Myocyte (in vitro differentiated cells): ENCODE results near the gene GPR139. TPM values are rescaled to one million over a fixed set of nuclear protein-coding genes. Genes with fewer than 3 reads are reported as not detected.

Source experiments
- DNase-seq: peaks from one replicate; pipeline ENCODE4 v3.0.0-alpha.2; 2012; ENCODE audit warnings: low read depth
- total RNA-seq: library from RNA; depleted of rRNA; stranded (reverse); fragments of >200 nt; gene quantifications from 2 replicates; pipeline ENCODE4 v1.2.3, GENCODE V29; 2014

GPR139 gene
- total RNA-seq, 1 donor from 2014 or later = not detected

DNA sequence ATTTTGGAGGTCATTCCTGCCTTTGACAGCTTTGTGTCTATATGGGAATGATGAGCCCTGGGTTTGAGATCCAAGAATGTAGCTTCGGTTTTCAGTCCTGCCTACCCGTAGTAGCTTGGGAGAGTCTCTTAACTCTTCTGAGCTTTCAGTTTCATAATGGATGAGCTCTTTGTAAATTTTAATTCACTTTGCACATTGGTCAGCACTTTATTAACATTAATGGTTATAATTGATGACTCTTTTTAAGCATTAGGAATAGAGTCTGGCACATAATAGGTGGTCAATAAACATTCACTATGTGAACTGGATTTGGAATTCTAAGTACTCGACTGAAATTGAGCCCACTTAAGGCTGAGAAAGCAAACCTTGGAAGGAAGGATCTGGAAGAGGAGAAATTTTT lies 17.3 kb downstream of the GPR139 start:
- DNase-seq = no peak

DNA sequence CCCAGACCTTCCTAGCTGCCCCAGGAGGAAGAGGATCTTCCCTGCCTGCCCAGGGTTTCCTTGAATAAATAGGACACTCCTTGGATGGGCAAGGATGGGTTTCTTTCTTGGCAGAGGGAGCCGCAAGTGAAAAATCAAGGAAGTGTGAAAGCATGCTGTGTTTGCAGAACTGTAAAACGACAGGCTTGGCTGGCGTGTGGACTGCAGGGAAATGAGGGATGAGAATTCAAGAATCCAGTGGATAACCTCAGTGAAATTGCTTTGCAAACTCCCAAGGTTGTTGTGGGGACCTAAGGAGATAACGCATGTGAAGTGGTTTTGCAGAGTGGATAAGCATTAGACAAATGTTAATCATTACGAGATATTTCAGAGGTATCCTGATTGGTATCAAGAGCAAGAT lies 20.4 kb downstream of the GPR139 start:
- no peak for DNase-seq

DNA sequence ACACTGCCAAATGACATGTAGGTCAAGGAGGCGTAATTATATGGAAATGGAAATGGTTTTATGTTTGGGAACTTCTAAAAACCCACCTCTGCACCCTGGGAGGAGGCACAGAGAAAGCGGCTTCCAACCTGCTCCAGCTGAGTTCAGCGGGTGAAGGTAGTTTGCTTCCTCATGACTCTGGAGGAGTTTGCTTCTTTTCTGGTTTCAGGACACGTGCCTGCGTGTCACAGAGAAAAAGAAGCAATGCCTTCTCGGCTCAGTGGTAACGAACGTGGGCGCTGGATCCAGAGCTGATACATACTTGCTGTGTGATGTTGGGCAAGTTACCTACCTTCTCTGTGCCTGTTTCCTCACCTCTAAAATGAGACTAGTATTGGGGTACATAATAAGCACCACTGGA lies 22.1 kb downstream of the GPR139 start:
- no peak for DNase-seq

DNA sequence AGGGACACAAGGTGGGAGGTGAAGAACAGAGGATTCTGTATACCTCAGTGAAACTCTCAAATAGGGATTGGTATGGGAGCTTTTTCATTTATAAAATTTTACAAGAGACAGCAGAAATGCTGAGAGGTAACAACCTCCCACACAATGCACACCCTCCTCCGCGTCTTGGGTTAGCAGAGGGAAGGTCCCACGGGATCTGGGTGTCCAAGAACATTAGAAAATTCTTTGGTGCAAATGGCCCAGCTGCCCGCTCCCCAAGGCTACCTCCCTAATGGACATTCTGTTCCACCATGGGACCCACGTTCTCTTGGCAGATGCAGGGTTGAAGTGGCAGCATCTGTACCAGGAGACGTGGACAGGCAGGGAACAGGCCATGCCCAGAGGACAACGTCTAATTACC lies 22.5 kb downstream of the GPR139 start:
- DNase-seq = no peak

DNA sequence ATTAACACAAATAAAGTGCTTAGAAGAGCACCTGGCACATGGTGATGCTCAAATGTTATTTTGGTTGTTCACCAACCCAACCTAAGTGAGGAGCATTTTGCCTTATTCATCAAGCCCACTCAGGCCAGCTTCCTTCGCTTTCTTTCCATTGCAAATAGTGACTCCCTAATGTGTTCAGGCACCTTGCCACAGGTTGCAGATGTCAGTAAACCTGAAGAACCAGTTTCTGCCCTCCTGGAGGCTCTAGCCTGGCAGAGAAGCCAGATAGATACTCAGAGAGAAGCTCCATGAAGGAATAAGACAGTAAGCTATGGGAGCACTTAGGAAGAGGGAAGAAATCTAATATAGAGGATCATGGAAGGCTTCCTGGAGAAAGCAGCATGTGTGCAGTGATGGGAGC lies 23.9 kb downstream of the GPR139 start:
- no peak for DNase-seq

DNA sequence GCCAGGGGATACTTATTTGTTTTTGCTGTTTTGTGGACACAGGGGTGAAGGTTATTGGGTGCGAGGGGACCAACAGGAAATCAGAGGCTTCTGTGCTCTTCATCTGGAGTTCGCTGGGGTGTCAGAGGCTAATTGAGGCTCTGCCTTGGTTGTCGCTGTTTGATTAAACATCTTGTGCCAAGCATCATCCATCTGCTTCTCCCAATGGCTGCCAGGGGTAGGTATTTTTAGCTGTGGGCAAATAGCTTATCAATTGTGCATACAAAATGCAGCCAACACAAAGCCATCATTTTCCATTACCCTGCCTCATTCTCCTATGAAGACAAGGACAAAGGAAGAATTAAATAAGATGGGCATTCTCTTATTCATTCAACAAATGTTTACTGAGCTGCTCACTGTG lies 27.8 kb downstream of the GPR139 start:
- no peak for DNase-seq

DNA sequence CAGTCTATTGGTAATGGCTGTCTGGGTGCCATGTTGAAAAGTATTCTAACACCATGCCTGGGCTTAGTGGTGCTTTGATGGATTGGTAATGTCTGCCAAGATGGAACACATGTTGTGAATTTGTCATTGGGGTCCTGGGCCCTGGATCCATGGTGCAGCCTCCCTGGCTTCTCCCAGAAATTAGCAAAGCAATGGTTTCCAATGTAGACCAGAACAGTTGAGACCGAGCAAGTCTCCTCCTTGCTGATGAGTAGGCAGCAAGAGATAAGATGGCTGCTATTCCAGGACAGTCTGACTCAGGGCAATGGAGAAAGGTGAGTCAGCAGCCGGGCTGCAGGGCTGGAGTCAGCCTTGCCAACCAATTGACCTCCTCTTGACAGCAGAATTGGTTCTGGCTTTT lies 30.8 kb downstream of the GPR139 start:
- no peak for DNase-seq

DNA sequence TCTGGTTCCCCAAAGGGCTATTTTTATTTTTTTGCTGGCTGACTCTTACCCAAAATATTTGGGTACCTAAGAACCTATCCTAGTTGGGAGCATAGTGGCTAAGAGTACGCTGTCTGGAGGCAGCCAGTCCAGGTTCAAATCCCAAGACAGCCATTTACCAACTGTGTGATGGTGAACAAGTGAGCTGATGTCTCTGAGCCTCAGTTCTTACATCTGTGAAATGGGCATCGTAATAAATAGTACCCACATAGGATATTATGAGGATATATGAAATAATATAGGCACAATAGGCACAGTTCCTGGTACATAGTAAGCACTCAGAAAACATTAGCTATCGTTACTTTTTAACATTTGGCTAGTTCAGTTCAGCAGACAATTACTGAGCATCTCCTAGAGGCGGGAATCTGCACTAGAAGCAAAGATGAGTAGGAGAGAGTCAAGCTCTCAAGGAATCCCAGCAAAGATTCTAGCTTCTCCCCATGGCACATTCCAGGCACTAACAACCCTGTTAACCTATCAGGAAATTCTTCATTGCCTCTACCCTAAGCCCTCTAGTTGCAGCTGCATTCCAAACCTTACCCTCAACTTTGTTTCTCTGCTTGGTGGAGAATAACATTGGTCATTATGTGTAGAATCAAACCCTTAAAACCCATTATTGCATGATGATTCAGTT lies 31.6 kb downstream of the GPR139 start:
- DNase-seq = no peak

DNA sequence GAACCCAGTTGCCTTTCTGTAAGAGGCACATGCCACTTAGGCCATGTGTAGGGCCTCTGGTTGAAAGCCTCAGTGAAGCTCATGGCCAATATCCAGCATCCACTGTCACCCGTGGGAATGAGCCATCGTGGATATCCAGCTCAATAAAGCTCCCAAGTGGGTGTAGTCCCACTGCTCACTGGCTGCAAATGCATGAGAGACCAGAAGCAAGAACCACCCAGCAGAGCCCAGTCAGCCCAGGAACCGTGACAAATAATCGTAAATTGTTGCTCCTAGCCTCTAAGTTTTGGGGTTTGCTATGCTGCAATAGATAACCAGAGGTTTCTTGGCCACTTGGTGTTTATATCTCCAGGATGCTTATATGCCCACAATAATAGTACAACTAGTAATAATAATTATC lies 33.7 kb downstream of the GPR139 start:
- no peak for DNase-seq

DNA sequence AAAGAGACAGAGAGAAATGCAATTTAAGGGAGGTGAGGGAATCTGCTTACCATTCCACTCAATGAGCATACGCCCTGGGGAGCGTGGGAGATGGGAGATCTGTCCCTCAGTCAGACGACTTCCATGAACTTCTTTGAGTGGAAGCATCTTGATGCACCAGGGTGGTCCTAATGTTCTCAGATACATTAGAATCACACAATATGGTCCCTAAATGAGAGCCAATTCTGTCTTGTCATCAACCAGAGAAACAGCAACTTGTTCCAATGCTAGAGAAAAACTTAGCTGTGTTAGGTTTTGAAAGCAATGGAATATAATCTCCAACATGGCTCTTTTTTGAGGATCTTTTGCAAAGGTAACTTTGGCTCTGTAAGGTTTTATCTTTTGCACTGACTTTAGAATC lies 44.1 kb downstream of the GPR139 start:
- no peak for DNase-seq

DNA sequence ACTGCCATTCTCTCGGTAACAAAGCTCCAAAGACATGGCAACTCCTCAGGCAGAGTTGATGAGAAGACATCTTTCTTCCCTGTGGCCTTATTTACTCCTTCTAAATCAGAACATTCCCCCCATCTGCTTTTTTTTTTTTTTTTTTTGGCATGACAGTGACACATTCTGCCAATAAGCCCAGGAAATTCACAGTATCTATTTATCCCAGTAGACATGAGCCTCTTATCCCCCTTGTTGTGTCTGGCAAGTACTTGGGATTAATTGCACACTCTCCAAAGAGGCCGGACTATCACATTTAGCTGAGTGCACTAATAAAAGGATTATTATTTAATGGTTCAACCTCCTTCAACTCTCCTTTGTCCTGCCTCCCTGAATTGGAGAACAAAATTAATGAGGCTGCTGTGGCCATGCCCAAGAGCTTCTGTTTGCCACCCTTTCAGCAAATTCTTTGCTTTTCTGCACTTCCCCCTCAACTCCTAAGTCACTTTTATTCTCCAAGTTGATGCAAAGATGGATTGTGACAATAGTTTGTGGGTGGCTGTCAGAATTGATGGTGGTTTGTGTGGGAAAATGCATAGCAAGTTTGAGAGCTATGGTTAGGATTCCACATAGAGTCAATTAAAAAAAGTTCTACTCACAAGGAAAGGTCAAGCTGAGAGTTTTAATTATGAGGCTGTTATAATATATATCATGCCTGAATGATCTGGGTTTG lies 47.2 kb downstream of the GPR139 start:
- no peak for DNase-seq

DNA sequence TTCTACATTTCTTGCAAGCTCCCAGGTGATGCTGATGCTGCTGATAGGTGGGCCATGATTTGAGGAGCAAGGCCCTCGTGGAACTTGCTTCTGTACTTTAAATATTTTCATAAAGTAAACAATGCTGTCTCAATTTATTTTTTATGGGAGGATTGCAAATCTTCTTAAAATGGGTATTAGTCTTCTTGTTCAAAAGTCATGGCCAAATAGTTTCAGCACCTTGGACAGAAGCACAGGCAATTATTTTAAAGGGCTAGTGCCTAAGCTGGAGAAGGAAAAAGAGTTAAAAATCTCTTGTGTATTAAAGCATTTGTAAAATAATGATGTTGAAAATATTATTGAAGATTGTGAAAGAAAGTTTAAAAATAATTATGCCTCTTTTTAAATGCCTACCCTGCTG lies 50.5 kb downstream of the GPR139 start:
- DNase-seq = peak; percentile 32

DNA sequence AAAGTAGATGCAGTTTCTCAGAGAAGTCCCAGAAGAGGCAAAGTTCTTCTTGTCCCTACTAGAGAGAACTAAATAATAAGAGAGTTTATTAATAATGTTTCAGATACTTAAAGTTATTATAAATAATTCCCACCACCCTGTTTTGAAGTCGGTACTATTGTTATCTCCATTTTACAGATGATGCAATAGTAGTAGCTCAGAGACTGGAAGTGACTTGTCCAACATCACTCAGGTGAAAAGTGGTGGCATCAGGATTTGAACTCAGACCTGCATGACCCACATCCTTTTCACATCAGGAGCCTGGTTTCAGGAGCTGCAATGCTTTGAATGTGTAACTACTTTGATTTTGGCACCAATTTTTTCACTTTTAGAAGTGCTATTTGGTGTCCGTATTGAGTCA lies 52.7 kb downstream of the GPR139 start:
- DNase-seq = no peak

DNA sequence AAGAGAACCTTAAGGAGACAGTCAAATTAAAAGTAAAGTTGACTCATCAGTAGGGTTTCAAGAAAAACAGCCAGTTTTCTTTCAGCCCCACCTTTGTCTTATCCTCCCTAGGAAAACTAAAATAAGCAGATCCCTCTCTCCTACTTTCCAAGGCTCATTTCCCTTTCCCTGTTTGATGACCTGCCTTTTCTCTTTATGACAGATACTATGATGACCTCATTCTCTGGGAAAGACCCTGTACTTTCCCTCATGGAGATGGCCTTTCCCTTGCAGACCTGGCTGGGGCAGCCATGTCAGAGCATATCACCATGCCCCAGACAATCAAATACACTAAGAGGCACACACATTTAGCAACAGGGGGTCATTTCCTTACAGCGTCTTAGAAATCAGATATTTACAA lies 53.6 kb downstream of the GPR139 start:
- no peak for DNase-seq

DNA sequence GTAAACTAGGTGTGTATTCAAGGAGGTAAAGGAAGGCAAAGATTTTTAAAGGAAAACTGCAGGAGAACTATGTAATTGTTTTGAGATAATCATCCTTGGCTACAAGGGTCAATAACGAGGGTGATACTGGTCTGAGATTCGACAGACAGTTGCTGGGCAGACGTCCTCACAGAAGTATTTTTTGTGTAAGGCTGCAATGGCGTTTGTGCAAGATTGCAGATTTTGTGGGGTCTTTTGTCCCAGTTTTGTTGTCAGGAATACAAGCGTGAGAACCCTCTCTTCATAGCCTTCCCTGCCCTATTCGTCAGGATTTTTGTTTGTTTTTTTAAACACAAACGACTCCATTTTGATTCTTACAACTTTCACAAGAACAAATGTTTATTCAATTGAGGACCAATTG lies 57.5 kb downstream of the GPR139 start:
- no peak for DNase-seq

DNA sequence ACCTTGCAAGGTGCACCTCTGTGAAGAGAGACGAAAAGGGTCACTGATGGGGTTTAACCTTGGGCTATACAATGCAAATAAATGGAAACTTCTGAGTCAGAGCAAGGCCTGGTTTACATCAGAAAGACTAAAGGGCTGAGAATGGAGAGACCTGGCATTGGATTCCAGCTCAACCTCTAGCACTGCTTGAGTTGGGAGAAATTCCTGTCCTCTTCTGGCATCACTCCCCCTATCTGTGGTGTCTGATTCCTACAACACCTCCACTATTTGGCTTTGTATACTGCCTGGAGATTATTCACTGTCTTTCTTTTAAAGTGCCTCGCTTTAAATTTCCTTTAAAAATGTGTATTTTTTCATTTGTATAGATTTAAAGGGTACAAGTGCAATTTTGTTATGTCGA lies 68.8 kb downstream of the GPR139 start:
- DNase-seq = no peak

DNA sequence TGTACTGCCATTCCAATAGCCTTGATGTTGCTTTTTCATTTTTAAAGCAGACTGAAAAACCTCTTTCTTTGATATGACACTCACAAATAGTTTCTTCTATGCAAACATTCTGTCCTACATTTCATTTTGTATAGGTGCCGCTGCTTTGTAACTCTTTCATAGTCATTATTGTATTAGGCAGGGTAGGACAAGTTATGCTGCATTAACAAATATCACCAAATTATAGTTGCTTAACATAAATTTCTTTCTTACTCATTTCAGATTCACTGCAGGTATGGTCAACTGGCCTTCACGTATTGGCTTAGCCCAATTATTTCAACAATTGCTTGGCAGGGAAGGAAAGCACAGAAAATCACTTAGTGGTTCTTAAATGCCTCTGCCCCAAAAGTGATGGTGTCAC lies 70.8 kb downstream of the GPR139 start:
- DNase-seq = no peak

DNA sequence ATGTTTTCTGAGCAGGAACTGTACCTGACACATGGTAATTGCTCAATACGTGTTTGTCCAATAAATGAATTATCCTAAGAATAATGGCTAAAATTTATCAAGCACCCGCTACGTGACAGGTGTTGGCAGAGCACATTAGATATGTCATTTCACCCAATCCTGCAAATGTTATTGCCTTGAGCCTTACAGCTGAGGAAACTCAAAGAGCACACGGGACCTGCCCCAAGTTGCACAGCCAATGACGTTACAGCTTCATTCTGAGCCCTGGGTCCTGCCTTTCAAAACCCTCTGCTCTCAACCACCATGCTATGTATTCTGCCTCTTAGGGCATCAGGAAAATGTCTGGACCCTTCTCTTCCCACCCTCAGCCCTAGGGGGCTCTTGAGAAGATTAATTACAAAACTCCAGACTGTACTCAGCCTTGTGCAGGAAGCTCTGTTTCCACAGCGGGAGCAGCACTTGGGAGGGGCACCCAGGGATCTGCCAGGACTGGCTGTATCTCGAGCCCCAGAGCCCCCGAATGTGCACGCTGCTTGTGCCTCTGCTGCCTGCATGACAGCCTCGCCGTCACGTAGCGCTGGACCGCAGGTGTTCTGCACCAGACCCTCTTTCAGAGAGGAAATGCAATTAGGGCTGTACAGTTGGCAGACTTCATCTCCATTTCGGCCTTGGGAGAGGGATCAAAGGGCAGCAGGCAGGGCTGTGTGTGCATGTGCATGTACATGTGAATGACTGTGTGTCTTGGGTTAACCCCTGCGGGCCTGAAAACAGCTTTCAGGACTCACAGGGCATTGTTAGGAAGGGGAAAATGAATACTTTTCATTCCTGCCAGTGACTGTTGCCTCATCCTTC lies 71.6 kb downstream of the GPR139 start:
- no peak for DNase-seq

DNA sequence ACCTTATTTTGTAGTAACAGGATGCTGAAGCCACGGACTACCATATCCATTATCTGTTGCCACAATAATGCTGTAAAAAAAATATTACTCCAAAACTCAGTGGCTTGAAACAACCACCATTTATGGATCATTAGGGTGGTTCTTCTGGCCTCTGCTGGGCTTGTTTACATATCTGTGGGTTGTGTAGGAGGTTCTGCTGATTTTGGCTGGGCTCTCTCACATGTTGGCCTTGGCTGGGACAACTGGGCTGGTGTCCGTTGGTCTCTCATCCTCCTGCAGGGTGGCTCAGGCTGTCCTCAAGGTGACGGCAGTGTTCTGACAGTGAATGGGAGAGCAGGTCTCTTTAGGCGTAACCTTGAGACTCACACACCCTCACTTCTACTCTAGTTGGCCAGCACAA lies 76.0 kb downstream of the GPR139 start:
- DNase-seq = no peak

DNA sequence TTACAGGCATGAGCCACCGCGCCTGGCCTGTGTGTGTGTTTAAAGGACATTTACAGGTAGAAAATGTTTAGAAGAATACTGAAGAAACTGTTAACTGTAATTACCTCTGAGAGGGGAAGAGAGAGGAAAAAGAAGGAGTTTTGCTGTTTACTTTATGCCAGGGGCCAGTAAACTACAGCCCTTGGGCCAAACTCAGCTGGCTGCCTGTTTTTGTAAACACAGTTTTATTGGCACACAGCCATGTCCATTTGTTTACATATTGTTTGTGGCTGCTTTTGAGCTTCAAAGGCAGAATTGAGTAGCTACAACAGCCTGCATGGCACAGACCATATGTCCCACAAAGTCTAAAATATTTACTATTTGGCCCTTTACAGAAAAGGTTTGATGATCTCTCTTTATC lies 76.4 kb downstream of the GPR139 start:
- DNase-seq = no peak

DNA sequence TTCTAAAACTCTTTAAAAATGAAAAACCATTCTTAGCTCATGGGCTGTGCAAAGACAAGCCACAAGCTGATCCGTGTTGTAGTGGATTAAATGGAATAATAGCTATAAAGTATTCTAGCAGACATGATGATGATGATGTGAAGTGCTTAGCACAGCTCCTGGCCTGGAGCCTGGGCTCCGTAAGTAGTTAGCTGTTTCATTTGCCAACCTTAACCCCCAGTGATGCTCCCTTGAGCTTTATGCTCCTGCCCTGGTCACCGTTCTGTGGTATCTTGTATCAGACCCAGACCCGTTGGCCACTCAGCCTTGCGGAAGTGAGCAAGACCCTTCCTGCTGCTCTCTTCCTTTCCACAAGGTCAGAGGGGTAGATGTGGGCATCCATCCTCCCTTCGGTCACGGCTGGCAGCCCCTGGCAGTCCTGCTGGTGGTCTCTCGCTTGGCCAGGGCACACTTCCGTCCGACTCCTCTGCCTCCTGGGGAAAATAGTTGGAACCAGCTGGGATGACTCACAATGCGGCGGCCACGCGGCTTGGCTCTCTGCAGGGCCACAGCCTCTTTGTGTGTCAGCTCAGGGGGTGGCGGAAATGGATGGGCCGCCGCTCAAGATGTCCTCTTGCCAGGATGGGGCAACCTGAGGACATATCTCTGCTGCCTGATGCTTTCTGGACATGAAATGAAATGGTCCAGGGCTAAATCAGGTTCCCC lies 79.1 kb downstream of the GPR139 start:
- peak; percentile 13 for DNase-seq

DNA sequence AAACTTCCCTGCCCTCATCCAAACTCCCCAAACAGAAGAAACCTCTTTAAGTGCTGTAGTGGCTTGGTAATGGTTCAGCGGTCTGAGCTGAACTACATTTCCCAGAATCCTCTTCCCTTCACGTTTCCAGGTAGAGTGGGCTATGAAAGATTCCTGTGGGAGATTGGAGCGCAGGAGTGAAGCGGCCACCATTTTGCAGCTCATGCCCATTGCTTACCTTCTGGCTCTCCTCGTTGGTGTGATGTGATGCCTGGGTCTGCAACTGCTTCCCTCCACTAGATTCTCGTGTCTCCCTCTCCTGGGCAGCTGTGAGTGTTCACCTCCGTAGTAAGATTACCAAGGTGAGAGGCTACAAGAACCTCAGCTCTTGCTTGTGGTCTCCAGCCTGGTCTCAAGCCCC lies 82.1 kb downstream of the GPR139 start:
- DNase-seq = no peak
